GM04503 (cell line): ENCODE measurements around the gene LRRC56.
"Not testable (repeated sequence)": the region's sequence is repeated elsewhere in the genome, so short reads cannot be mapped to it uniquely, and the experiment has no call there.

Source experiments
- DNase-seq: peaks from one replicate; pipeline ENCODE4 v3.0.0-alpha.2; 2012; ENCODE audit warnings: low read depth

LRRC56 gene

DNA sequence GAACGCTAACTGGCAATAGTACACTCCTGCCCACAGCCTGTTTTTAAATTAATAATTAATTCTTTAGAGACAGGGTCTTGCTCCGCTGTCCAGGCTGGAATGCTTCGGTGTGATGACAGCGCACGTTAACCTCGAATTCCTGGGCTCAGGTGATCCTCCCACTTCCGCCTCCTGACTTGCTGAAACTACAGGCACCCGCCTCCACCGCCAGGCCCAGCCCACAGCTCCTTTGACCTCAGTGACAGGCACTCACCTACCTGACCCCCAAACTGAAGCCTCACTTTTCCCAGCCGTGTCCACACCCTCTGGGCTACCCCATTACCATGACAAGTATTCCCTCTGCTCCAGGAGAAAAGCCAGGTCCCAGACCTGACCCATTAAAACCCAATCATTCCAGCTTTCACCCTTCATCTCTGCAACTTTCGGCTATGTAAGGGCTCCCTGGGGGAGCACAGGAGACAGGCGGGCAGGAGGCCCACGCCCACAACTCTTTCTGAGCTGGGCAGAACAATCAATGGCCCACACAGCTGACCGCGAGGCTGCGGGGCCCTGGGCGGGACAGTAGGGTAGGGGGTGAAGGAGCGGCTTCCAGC is 22.5 kb downstream of the LRRC56 start:
- DNase-seq = no peak

- no peak for DNase-seq
Measured at GRCh38 chr11:560305-561147, 23.2 kb downstream of the LRRC56 start, which contains the start of the genes LMNTD2 and RASSF7. Gene LMNTD2, minus strand, starts transcription at chr11:560738. Its CDS starts 22 bp downstream, at chr11:560716. Gene RASSF7, plus strand, starts transcription at chr11:560970. Its CDS starts 799 bp downstream, at chr11:561769.

DNA sequence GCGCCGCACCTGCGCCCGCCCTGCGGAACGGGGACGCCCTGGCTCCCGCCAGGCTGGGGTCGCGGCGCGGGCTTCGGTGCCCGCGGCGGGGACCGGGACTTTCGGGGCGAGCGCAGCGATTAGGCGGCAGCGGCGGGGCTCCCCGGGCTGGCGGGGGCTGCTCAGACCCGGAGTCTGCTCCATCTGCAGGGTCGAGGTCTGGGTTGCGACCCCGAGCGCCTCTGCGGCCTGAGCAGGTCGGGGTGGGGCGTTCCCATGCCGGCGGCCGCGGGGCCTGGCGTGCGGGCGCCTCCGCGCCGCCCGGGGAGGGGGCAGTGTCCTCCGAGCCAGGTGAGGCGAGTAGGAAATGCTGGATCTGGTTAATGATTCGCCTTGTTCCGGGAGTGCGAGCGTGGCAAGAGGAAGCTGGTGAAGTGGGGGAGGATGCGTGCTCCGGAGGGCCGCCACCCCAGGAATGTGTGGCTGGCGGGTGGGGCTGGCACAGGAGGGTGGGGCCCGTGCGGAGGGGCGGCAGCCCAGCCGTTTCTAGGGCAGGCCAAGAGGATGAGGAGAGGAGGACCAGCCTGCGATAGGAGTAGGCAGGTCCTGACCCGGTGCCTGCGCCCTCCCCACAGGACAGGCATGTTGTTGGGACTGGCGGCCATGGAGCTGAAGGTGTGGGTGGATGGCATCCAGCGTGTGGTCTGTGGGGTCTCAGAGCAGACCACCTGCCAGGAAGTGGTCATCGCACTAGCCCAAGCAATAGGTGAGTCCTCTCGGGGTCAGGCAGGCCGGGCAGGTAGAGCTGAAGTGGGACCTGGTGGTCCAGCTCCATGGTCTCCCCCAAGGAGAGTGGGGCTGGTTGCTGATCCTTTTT is 24.0 kb downstream of the LRRC56 start:
- DNase-seq = no peak

DNA sequence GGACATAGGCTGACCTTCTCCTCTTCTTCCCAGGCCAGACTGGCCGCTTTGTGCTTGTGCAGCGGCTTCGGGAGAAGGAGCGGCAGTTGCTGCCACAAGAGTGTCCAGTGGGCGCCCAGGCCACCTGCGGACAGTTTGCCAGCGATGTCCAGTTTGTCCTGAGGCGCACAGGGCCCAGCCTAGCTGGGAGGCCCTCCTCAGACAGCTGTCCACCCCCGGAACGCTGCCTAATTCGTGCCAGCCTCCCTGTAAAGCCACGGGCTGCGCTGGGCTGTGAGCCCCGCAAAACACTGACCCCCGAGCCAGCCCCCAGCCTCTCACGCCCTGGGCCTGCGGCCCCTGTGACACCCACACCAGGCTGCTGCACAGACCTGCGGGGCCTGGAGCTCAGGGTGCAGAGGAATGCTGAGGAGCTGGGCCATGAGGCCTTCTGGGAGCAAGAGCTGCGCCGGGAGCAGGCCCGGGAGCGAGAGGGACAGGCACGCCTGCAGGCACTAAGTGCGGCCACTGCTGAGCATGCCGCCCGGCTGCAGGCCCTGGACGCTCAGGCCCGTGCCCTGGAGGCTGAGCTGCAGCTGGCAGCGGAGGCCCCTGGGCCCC is 24.8 kb downstream of the LRRC56 start:
- DNase-seq = no peak

- no peak for DNase-seq
Measured at GRCh38 chr11:563066-563811, 25.9 kb downstream of the LRRC56 start.

DNA sequence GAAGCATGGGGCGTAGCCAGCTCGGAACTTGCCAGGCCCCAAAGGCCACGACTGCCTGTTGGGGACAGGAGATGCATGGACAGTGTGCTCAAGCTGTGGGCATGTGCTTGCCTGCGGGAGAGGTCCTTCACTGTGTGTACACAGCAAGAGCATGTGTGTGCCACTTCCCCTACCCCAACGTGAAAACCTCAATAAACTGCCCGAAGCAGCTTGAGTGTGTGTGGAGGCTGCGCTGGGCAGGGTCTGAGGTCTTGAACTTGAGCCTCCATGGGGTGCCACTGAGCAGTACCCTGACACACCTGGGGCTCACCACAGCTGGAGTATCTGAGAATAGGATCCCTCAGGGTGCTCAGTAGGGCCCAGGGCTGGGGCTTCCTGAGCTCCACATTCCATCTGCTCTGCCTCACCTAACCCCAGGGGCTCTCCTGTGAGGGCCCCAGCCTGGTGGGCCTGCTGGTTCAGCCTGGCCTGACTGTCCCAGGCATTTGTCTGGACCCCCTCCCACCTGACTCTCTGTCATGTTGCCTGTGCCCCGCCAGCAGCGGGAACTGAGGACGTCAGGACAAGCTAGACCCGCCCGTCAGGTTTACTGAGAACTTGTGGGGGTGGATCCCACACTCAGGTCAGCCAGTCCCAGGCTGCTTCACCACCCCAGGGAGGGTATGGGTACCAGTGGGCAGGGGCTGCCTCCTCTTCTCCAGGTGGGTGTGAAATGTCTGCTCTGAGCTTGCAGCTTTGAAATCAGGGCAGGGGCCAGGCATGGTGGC is 26.7 kb downstream of the LRRC56 start:
- no peak for DNase-seq

GRCh38 chr11:565921-566509 is 28.7 kb downstream of the LRRC56 start:
- DNase-seq = no peak

DNA sequence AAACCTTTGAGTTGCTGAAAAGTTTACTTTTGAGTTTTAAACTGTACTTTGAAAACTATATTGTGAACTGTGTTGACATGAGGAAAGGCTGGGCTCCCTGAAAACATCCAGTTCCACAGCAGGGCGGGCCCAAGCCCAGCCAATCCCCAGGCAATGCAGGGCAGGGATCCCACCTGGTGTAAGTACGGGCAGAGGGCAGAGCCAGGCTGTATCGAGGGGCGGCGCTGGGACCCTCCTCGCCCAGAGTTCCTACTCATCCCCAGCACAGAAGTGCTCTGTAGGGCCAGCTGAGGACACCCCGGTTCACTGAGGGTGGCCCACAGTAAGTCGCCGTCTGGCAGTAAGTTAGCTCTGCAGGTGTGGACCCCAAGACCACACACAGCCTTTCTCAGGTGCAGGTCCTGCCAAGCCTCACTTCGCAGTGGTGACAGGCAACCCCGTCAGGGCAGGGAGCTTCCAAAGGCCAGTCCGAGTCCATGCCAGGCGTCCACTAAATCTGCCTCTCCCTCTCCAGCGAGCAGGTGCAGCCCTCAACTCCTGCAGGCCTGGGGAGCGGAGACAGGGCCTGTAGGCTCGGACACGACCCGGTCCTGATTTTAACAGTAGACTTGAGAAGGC is 29.8 kb downstream of the LRRC56 start:
- no peak for DNase-seq

DNA sequence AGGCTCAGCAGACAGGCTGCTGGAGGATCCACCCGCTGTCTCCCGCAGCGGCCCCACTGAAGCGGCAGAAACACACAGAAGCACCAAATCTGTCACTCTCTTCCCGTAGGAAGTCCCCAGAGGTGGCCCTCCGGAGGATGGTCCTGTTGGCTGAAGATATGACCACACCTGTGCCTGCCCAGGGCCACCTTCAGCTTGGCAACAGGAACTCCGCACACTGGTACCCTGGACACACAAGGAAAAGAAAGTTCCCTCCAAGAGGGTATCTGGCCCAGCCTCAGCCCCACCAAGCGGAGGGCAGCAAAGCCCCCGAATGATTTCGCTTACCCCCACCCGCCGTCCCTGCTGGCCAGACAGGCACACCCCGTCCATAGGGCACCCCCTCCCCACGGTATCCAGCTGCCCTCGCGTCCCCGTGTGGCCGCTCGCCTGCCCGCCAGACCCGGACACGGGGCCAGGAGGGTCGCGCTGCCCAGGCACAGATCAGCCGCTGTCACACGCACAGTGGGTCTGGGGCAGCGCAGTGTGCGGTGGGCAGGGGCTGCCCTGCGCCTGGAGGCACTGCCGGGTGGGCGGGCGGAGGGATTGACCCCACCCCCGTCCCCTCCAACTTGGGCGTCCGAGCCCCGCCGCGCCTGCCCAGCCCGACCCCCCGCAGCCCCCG is 30.4 kb downstream of the LRRC56 start:
- no peak for DNase-seq

- peak; percentile 56 for DNase-seq
Measured at GRCh38 chr11:568306-569157, 31.2 kb downstream of the LRRC56 start.

DNA sequence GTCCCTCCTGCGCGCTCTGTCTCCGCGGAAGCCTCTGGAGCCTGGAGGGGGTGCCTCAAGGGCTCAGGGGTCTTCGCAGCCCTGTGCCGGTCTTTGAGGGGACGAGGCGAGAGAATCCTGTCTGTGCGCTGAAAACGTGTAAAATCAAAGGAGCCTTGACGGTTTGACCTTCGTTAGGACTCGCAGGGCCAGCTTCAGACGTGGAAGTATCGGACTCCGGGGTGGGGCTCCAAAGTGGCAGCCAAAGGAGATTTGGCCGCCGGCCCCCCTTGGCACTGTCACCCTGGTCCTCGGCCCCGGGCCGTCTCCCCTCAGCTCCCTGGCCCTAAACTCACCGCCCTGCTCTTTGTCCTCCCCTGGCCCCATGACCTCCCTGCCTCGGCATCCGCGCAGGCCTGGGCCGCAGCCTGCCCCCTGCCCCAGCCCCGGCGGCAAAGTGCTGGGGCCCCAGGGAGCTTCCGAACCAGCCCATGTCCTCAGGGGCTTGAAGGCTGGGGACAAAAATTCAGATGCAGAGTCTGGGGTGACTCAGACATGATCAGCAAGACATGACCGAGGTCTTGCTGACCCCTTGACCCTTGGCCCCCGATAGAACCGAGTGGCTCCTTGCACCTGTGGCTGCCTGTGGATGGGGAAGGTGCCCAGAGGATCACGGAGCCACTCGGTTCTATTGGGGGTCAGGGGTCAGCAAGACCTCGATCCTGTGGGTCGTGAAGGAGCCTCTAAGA is 32.0 kb downstream of the LRRC56 start:
- no peak for DNase-seq

- no peak for DNase-seq
Measured at GRCh38 chr11:571802-572185, 34.5 kb downstream of the LRRC56 start.

DNA sequence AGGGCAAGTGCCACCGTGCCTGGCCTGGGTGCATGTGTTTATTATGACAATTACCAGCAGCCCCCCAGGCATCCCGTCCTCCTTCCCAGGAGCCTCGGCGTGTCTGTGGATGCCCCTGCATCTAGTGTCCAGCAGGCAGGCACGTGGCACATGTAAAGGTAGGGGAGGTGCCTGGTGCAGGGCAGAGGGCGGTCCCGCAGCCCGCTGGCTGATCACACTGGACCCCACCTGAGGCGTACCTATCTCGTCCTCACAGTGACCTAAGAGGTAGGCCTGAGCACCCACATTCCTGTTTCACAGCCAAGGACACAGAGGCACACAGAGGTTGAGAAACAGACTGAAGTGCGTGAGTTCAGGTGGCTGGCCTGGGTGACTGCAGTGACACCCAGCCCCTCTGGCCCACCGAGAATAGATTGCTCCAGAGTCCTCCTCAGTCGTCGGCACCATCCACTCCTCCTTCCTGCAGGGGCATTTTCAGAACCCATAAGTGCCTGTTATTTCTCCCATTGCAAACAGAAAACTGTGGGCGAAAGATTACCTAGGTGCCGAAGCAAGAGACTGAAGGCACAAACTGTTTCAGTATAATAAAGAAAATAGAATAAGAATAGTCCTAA is 35.9 kb downstream of the LRRC56 start:
- no peak for DNase-seq

DNA sequence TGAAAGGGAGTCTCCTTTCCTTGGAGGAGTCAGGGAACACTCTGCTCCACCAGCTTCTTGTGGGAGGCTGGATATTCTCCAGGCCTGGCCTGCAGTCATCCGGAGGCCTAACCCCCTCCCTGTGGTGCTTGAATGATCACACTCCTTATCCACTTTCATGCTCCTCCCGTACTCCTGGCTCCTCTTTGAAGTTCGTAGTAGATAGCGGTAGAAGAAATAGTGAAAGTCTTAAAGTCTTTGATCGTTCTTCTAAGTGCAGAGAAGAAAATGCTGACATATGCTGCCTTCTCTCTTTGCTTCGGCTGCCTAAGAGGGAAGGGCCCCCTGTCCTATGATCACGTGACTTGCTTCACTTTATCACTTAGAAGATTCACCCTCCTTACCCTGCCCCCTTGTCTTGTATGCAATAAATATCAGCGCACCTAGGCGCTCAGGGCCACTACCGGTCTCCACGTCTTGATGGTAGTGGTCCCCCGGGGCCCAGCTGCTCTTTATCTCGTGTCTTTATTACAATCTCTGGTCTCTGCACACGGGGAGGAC is 36.8 kb downstream of the LRRC56 start:
- not testable (repeated sequence) for DNase-seq

DNA sequence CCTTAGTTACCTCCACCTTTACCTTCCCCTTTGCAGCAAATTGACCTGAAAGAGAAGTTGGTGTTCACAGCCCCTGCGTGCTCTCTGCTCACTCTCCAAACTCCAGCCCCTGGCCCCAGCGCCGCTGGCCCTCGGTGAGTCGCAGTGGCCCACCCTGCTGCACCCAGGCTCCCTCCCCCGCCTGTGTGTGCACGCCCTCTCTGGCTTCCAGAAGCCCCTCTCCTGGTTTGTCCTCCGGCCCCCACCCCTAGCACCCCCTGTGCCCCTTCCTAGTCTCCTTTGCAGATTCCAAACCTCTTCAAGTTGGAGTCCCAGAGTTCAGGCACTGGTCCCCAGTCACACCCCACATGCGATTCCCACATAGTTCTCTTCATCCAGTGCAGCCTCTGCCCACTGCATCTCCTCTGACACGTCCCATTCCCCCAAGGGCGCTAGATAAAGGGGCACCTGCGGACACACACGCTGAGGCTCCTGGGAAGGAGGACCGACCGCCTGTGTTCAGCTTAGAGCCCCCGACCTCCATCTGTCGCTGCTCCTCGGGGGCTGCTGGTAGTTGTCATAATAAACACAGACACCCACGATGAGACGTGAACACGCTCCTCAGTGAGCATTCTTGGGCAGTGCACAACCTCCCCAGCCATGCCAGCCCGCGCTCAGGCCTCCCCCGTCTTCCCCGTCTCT is 37.4 kb downstream of the LRRC56 start:
- no peak for DNase-seq

GRCh38 chr11:575313-575995 is 38.1 kb downstream of the LRRC56 start:
- DNase-seq = no peak
